ENCODE data around the gene UBXN6. TPM values are rescaled to one million over a fixed set of nuclear protein-coding genes. Genes with fewer than 3 reads are reported as not detected.

The UBXN6 gene
- total RNA-seq, 1 donor from 2014 or later = 116 TPM

DNA sequence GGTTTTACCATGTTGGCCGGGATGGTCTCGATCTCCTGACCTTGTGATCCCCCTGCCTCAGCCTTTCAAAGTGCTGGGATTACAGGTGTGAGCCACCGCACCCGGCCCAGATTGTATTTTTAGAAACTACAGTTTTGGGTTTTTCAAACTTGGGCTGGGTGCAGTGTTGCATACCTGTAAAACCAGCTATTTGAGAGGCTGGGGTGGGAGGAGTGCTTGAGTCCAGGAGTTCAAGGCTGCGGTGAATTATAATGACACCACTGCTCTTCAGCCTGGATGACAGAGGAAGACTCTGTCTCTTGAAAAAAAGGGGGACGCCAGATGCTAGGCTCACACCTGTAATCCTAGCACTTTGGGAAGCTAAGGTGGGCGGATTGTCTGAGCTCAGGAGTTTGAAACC lies 51.0 kb downstream of the UBXN6 start:
- TF ChIP-seq, protein P1, sequence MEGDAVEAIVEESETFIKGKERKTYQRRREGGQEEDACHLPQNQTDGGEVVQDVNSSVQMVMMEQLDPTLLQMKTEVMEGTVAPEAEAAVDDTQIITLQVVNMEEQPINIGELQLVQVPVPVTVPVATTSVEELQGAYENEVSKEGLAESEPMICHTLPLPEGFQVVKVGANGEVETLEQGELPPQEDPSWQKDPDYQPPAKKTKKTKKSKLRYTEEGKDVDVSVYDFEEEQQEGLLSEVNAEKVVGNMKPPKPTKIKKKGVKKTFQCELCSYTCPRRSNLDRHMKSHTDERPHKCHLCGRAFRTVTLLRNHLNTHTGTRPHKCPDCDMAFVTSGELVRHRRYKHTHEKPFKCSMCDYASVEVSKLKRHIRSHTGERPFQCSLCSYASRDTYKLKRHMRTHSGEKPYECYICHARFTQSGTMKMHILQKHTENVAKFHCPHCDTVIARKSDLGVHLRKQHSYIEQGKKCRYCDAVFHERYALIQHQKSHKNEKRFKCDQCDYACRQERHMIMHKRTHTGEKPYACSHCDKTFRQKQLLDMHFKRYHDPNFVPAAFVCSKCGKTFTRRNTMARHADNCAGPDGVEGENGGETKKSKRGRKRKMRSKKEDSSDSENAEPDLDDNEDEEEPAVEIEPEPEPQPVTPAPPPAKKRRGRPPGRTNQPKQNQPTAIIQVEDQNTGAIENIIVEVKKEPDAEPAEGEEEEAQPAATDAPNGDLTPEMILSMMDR (IDR thresholded peaks at IDR 0.05; ENCODE audit: insufficient read depth, low read length, severe bottlenecking) = no peak
- DNase-seq (ENCODE audit: low read depth) = no peak
- FAIRE-seq = no peak
- no peak overlapping the region for H3K4me3 ChIP-seq (ENCODE audit: low read depth, low read length)
- no peaks in the 10 kb centered on the region for H3K27me3 ChIP-seq (ENCODE audit: control insufficient read depth, insufficient read depth, low read length)
- H3K36me3 ChIP-seq (ENCODE audit: control insufficient read depth, insufficient read depth, low read length) = peaks cover 3% of the 10 kb centered on the region

DNA sequence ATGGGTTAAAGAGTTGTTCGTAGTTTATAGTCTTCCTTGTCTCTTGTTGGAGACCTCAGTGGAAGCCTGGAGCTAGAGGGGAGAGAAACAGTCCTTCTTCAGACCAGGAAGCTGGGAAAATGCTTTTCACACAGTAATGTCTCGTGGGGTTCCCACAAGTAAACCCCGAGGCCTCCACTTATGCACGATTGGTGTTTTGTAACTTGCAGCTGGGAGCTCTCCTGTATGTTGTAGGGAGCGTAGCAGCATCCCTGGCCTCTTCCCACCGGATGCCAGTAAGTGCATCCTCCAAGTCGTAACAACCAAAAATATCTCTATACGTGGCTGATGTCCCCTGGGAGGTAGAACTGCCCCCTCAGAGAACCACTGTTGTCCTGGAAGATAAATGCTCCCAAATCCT lies 51.6 kb downstream of the UBXN6 start:
- DNase-seq (ENCODE audit: low read depth) (no peak), FAIRE-seq (no peak)
- TF ChIP-seq, protein P1 (IDR thresholded peaks at IDR 0.05; ENCODE audit: insufficient read depth, low read length, severe bottlenecking) = no peak
- Histone ChIP-seq H3K4me3 (ENCODE audit: low read depth, low read length) (no peak overlapping the region), H3K36me3 (ENCODE audit: control insufficient read depth, insufficient read depth, low read length) (peaks cover 3% of the 10 kb centered on the region), H3K27me3 (ENCODE audit: control insufficient read depth, insufficient read depth, low read length) (no peaks in the 10 kb centered on the region)

DNA sequence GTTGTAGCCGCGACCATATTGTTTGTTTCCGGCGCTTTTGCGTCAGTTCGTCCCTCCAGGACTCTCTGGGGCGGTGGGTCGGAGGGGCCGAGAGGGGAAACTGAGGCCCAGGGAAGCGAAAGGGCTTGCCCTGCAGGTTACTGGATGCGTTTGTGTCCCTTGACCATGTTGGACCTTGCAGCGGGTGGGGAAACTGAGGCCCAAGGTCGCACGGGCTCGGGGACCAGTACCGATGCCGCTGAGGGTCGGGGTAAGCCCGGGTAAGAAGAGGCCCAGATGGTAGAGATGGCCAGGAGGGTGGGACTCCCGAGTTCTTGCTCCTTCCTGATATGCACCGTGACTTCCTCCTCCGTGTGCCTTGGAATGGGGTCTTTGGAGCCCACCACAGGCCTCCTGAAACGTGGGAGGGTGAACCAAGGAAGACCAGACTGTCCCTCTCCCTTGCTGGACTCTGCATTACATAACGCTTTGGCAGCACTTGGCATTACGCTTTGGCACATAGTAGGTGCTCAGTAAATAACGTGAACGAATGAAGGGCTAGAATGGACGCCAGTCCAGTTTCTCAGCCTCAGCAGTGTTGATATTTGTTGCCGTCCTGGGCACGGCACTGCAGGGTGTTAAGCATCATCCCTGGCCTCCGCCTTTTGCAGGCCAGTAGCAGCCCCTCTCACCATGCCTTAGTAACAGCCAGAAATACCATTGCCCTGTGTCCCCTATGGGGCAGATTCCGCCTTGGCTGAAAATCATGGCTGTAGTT lies 54.4 kb downstream of the UBXN6 start:
- Histone ChIP-seq H3K27me3 (ENCODE audit: control insufficient read depth, insufficient read depth, low read length) (no peaks in the 10 kb centered on the region), H3K4me3 (ENCODE audit: low read depth, low read length) (peak overlapping the region; percentile 80), H3K36me3 (ENCODE audit: control insufficient read depth, insufficient read depth, low read length) (peaks cover 3% of the 10 kb centered on the region)
- DNase-seq (ENCODE audit: low read depth) (no peak), FAIRE-seq (no peak)
- TF ChIP-seq, protein P1 (IDR thresholded peaks at IDR 0.05; ENCODE audit: insufficient read depth, low read length, severe bottlenecking) = no peak

DNA sequence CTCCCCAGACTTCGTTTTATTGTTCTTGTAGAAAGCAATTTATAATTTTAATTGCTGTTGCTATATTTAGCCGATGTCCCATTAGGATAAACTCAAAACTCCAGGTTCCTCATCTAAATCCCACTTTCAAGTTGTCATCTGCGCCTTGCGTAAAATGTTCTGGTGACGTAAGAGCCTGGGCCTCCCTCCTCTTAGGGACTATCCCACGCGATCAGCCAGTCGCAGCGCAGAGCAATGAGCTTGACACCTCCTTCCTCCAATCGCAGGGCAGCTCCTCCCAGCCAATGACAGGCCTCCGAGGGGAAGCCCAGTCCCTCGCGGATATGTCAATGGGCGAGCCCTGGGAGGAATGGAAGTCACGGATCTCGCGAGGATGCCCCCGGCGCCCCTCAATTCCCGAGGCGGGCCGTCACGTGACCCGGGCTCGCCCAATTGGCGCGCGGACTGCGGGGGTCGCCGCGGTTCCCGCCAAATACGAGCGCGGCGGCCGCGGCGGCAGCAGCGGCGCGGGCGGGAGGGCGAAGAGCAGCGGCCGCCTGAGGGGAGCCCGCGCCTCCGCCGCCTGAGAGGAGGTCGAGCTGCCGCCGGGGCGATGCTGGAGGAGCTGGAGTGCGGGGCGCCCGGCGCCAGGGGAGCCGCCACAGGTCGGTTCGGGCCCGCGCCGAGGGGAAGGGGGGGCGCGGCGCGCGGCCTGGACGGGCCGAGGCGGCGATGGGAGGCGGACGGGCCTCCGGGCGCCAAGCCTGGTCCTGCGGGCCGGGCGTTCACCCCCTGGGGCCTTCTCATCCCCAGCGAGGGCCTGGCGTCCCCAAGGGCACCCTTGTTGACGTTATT lies 55.2 kb downstream of the UBXN6 start, which contains the start of gene CHAF1A:
TSS of gene CHAF1A (plus strand) at position 470 of the 834 bp plus-strand sequence. CDS start at position 593, 123 bp downstream.
- FAIRE-seq (peak; percentile 73), DNase-seq (ENCODE audit: low read depth) (peak; percentile 99)
- no peaks in the 10 kb centered on the region for H3K27me3 ChIP-seq (ENCODE audit: control insufficient read depth, insufficient read depth, low read length)
- H3K36me3 ChIP-seq (ENCODE audit: control insufficient read depth, insufficient read depth, low read length) = peaks cover 9% of the 10 kb centered on the region
- H3K4me3 ChIP-seq (ENCODE audit: low read depth, low read length) = peak within 1 kb of the TSS; percentile 80
- TF ChIP-seq, protein P1 (IDR thresholded peaks at IDR 0.05; ENCODE audit: insufficient read depth, low read length, severe bottlenecking) = no peak

DNA sequence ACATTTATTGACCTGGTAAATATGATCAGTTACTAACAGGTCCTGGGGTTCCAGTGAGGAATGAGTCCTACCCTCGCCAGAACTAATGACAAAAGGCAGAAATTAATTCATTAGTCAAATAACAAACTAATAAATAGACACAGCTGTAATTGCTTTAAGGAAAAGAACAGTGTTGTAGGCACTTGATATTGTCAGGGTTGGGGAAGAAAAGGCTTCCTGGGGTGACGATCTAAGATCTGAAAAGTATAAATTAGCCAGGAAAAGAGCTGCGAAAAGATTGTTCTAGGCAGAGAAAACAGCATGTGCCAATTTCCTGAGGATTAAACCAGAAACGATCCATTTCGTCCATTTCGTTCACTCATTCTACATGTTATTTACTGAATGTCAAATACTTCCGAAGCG lies 55.8 kb downstream of the UBXN6 start:
- DNase-seq (ENCODE audit: low read depth) (no peak), FAIRE-seq (no peak)
- TF ChIP-seq, protein P1 (IDR thresholded peaks at IDR 0.05; ENCODE audit: insufficient read depth, low read length, severe bottlenecking) = no peak
- H3K27me3 ChIP-seq (ENCODE audit: control insufficient read depth, insufficient read depth, low read length) = no peaks in the 10 kb centered on the region
- peaks cover 11% of the 10 kb centered on the region for H3K36me3 ChIP-seq (ENCODE audit: control insufficient read depth, insufficient read depth, low read length)
- H3K4me3 ChIP-seq (ENCODE audit: low read depth, low read length) = peak overlapping the region; percentile 33
